ENCODE measurements around the gene ATRX.
"Not testable (repeated sequence)": the region's sequence is repeated elsewhere in the genome, so short reads cannot be mapped to it uniquely, and the experiment has no call there.

The ATRX gene

GRCh38 chrX:77785486-77786364 is at the start of gene ATRX:
Gene ATRX, minus strand, starts transcription at chrX:77786216. Its CDS starts 215 bp downstream, at chrX:77786001.
- H3K4me3 Mint-ChIP-seq, result peak within 1 kb of the TSS; percentile 100
- H3K27ac Mint-ChIP-seq, result peak within 1 kb of the TSS; percentile 100
- H3K36me3 Mint-ChIP-seq (ENCODE audit: low read depth), result peaks cover 11% of the 10 kb centered on the region
- no peaks in the 10 kb centered on the region for H3K9me3 Mint-ChIP-seq
- no peaks in the 10 kb centered on the region for H3K27me3 Mint-ChIP-seq (ENCODE audit: low read depth)
- H3K4me1 Mint-ChIP-seq (ENCODE audit: low read depth), result peaks cover 24% of the 10 kb centered on the region
- peak; percentile 70 for DNase-seq (ENCODE audit: low spot score)

- H3K4me1 Mint-ChIP-seq (ENCODE audit: low read depth); H3K9me3 Mint-ChIP-seq; H3K4me3 Mint-ChIP-seq; H3K27ac Mint-ChIP-seq; H3K27me3 Mint-ChIP-seq (ENCODE audit: low read depth); DNase-seq (ENCODE audit: low spot score): not testable (repeated sequence)
- H3K36me3 Mint-ChIP-seq (ENCODE audit: low read depth), result peaks cover 32% of the 10 kb centered on the region
These were observed 45.5 kb upstream of the ATRX start for GRCh38 chrX:77831544-77831943.

- not testable (repeated sequence) for H3K27me3 Mint-ChIP-seq (ENCODE audit: low read depth); H3K4me3 Mint-ChIP-seq; H3K27ac Mint-ChIP-seq; H3K9me3 Mint-ChIP-seq; H3K4me1 Mint-ChIP-seq (ENCODE audit: low read depth); DNase-seq (ENCODE audit: low spot score)
- peaks cover 33% of the 10 kb centered on the region for H3K36me3 Mint-ChIP-seq (ENCODE audit: low read depth)
These were observed 36.0 kb upstream of the ATRX start for GRCh38 chrX:77821989-77822388.

- DNase-seq (ENCODE audit: low spot score), result no peak
- Mint-ChIP-seq H3K27ac (no peak overlapping the region), H3K36me3 (ENCODE audit: low read depth) (peaks cover 24% of the 10 kb centered on the region), H3K4me1 (ENCODE audit: low read depth) (no peaks in the 10 kb centered on the region), H3K27me3 (ENCODE audit: low read depth) (no peaks in the 10 kb centered on the region), H3K9me3 (peaks cover 5% of the 10 kb centered on the region), H3K4me3 (no peak overlapping the region)
These were observed 34.2 kb upstream of the ATRX start for GRCh38 chrX:77820091-77820727.

GRCh38 chrX:77814210-77814609 is 28.2 kb upstream of the ATRX start:
- Mint-ChIP-seq H3K27ac (no peak overlapping the region), H3K4me3 (no peak overlapping the region), H3K4me1 (ENCODE audit: low read depth) (no peaks in the 10 kb centered on the region), H3K9me3 (no peaks in the 10 kb centered on the region), H3K36me3 (ENCODE audit: low read depth) (peaks cover 4% of the 10 kb centered on the region), H3K27me3 (ENCODE audit: low read depth) (no peaks in the 10 kb centered on the region)
- no peak for DNase-seq (ENCODE audit: low spot score)

- DNase-seq (ENCODE audit: low spot score), result no peak
- peaks cover 2% of the 10 kb centered on the region for H3K4me1 Mint-ChIP-seq (ENCODE audit: low read depth)
- H3K36me3 Mint-ChIP-seq (ENCODE audit: low read depth), result no peaks in the 10 kb centered on the region
- H3K27ac Mint-ChIP-seq, result no peak overlapping the region
- H3K27me3 Mint-ChIP-seq (ENCODE audit: low read depth), result no peaks in the 10 kb centered on the region
- H3K4me3 Mint-ChIP-seq, result no peak overlapping the region
- no peaks in the 10 kb centered on the region for H3K9me3 Mint-ChIP-seq
These were observed 16.2 kb upstream of the ATRX start for GRCh38 chrX:77802201-77802600.

- no peak overlapping the region for H3K27ac Mint-ChIP-seq
These were observed 9.1 kb upstream of the ATRX start for GRCh38 chrX:77795124-77795523.

GRCh38 chrX:77793946-77794345 is 7.9 kb upstream of the ATRX start:
- Mint-ChIP-seq H3K27me3 (ENCODE audit: low read depth) (no peaks in the 10 kb centered on the region), H3K36me3 (ENCODE audit: low read depth) (no peaks in the 10 kb centered on the region), H3K9me3 (no peaks in the 10 kb centered on the region)

More at GRCh38 chrX:77795124-77795523, 9.1 kb upstream of the ATRX start:
- no peak for DNase-seq (ENCODE audit: low spot score)
- no peaks in the 10 kb centered on the region for H3K9me3 Mint-ChIP-seq
- no peaks in the 10 kb centered on the region for H3K27me3 Mint-ChIP-seq (ENCODE audit: low read depth)
- H3K36me3 Mint-ChIP-seq (ENCODE audit: low read depth), result no peaks in the 10 kb centered on the region
- no peaks in the 10 kb centered on the region for H3K4me1 Mint-ChIP-seq (ENCODE audit: low read depth)
- H3K4me3 Mint-ChIP-seq, result no peak overlapping the region

GRCh38 chrX:77788050-77788449 is 2.0 kb upstream of the ATRX start:
- peak; percentile 10 for DNase-seq (ENCODE audit: low spot score)
- no peaks in the 10 kb centered on the region for H3K27me3 Mint-ChIP-seq (ENCODE audit: low read depth)
- peaks cover 11% of the 10 kb centered on the region for H3K36me3 Mint-ChIP-seq (ENCODE audit: low read depth)
- peaks cover 24% of the 10 kb centered on the region for H3K4me1 Mint-ChIP-seq (ENCODE audit: low read depth)
- H3K9me3 Mint-ChIP-seq, result no peaks in the 10 kb centered on the region
- peak overlapping the region; percentile 84 for H3K27ac Mint-ChIP-seq
- peak overlapping the region; percentile 75 for H3K4me3 Mint-ChIP-seq

More at GRCh38 chrX:77793946-77794345, 7.9 kb upstream of the ATRX start:
- DNase-seq (ENCODE audit: low spot score), result no peak
- H3K27ac Mint-ChIP-seq, result no peak overlapping the region
- H3K4me3 Mint-ChIP-seq, result no peak overlapping the region
- H3K4me1 Mint-ChIP-seq (ENCODE audit: low read depth), result no peaks in the 10 kb centered on the region

GRCh38 chrX:77786365-77786680 is 307 bp upstream of the ATRX start:
- H3K27me3 Mint-ChIP-seq (ENCODE audit: low read depth), result no peaks in the 10 kb centered on the region
- H3K36me3 Mint-ChIP-seq (ENCODE audit: low read depth), result peaks cover 11% of the 10 kb centered on the region
- H3K9me3 Mint-ChIP-seq, result no peaks in the 10 kb centered on the region
- peaks cover 24% of the 10 kb centered on the region for H3K4me1 Mint-ChIP-seq (ENCODE audit: low read depth)
- no peak for DNase-seq (ENCODE audit: low spot score)
- peak overlapping the region; percentile 100 for H3K27ac Mint-ChIP-seq
- H3K4me3 Mint-ChIP-seq, result peak overlapping the region; percentile 100

GRCh38 chrX:77779695-77780094 is 6.3 kb downstream of the ATRX start:
- no peak for DNase-seq (ENCODE audit: low spot score)
- H3K9me3 Mint-ChIP-seq, result no peaks in the 10 kb centered on the region
- H3K4me3 Mint-ChIP-seq, result no peak overlapping the region
- peaks cover 18% of the 10 kb centered on the region for H3K36me3 Mint-ChIP-seq (ENCODE audit: low read depth)
- H3K27me3 Mint-ChIP-seq (ENCODE audit: low read depth), result no peaks in the 10 kb centered on the region
- H3K4me1 Mint-ChIP-seq (ENCODE audit: low read depth), result peaks cover 27% of the 10 kb centered on the region
- no peak overlapping the region for H3K27ac Mint-ChIP-seq

GRCh38 chrX:77776659-77777058 is 9.4 kb downstream of the ATRX start:
- Mint-ChIP-seq H3K4me3 (no peak overlapping the region), H3K9me3 (no peaks in the 10 kb centered on the region), H3K27me3 (ENCODE audit: low read depth) (no peaks in the 10 kb centered on the region), H3K36me3 (ENCODE audit: low read depth) (peaks cover 10% of the 10 kb centered on the region), H3K4me1 (ENCODE audit: low read depth) (peaks cover 15% of the 10 kb centered on the region), H3K27ac (no peak overlapping the region)
- DNase-seq (ENCODE audit: low spot score), result no peak

GRCh38 chrX:77771601-77772000 is 14.4 kb downstream of the ATRX start:
- H3K36me3 Mint-ChIP-seq (ENCODE audit: low read depth), result peaks cover 12% of the 10 kb centered on the region
- no peak overlapping the region for H3K4me3 Mint-ChIP-seq
- peaks cover 15% of the 10 kb centered on the region for H3K4me1 Mint-ChIP-seq (ENCODE audit: low read depth)
- H3K27ac Mint-ChIP-seq, result no peak overlapping the region
- DNase-seq (ENCODE audit: low spot score), result no peak
- H3K9me3 Mint-ChIP-seq, result no peaks in the 10 kb centered on the region
- H3K27me3 Mint-ChIP-seq (ENCODE audit: low read depth), result no peaks in the 10 kb centered on the region

- Mint-ChIP-seq H3K27ac (peak overlapping the region; percentile 76), H3K9me3 (no peaks in the 10 kb centered on the region), H3K36me3 (ENCODE audit: low read depth) (peaks cover 14% of the 10 kb centered on the region), H3K27me3 (ENCODE audit: low read depth) (no peaks in the 10 kb centered on the region), H3K4me1 (ENCODE audit: low read depth) (peaks cover 13% of the 10 kb centered on the region), H3K4me3 (peak overlapping the region; percentile 27)
- DNase-seq (ENCODE audit: low spot score), result no peak
These were observed 17.2 kb downstream of the ATRX start for GRCh38 chrX:77768787-77769186.
